Measurements from ENCODE around the gene TARDBP.

The TARDBP gene

DNA sequence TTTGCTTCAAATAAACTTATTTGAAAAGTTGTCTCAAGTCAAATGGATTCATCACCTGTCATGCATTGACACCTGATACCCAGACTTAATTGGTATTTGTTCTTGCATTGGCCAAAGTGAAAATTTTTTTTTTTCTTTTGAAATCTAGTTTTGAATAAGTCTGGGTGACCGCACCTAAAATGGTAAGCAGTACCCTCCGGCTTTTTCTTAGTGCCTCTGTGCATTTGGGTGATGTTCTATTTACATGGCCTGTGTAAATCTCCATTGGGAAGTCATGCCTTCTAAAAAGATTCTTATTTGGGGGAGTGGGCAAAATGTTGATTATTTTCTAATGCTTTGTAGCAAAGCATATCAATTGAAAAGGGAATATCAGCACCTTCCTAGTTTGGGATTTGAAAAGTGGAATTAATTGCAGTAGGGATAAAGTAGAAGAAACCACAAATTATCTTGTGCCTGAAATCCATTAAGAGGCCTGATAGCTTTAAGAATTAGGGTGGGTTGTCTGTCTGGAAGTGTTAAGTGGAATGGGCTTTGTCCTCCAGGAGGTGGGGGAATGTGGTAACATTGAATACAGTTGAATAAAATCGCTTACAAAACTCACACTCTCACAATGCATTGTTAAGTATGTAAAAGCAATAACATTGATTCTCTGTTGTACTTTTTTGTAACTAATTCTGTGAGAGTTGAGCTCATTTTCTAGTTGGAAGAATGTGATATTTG, 11.9 kb downstream of the TARDBP start:
- TF ChIP-seq, protein P1, sequence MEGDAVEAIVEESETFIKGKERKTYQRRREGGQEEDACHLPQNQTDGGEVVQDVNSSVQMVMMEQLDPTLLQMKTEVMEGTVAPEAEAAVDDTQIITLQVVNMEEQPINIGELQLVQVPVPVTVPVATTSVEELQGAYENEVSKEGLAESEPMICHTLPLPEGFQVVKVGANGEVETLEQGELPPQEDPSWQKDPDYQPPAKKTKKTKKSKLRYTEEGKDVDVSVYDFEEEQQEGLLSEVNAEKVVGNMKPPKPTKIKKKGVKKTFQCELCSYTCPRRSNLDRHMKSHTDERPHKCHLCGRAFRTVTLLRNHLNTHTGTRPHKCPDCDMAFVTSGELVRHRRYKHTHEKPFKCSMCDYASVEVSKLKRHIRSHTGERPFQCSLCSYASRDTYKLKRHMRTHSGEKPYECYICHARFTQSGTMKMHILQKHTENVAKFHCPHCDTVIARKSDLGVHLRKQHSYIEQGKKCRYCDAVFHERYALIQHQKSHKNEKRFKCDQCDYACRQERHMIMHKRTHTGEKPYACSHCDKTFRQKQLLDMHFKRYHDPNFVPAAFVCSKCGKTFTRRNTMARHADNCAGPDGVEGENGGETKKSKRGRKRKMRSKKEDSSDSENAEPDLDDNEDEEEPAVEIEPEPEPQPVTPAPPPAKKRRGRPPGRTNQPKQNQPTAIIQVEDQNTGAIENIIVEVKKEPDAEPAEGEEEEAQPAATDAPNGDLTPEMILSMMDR (IDR thresholded peaks at IDR 0.05; ENCODE audit: insufficient read depth, low read depth, low read length, missing control alignments) = no peak
- H3K4me3 ChIP-seq (ENCODE audit: low read depth, low read length) = no peak overlapping the region
- no peak for DNase-seq (ENCODE audit: low read depth)

DNA sequence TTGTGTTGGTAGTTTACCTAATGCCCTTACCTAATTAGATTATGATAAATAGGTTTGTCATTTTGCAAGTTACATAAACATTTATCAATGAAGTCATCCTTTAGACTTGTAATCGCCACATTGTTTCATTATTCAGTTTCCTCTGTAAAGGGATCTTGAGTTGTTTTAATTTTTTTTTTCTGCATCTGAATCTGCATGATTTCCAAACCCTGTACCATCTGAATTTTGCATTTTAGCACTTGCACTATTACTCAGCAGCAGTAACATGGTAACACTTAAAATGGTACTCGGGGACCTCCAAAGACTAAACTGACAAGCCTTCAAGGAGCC, 12.4 kb downstream of the TARDBP start:
- TF ChIP-seq, protein P1 (IDR thresholded peaks at IDR 0.05; ENCODE audit: insufficient read depth, low read depth, low read length, missing control alignments) = no peak
- no peak overlapping the region for H3K4me3 ChIP-seq (ENCODE audit: low read depth, low read length)
- no peak for DNase-seq (ENCODE audit: low read depth)

GRCh38 chr1:11025618-11026017, 13.2 kb downstream of the TARDBP start:
- no peak for DNase-seq (ENCODE audit: low read depth)
- TF ChIP-seq, protein P1 (IDR thresholded peaks at IDR 0.05; ENCODE audit: insufficient read depth, low read depth, low read length, missing control alignments) = no peak
- H3K4me3 ChIP-seq (ENCODE audit: low read depth, low read length) = no peak overlapping the region

GRCh38 chr1:11026052-11026451, 13.6 kb downstream of the TARDBP start:
- H3K4me3 ChIP-seq (ENCODE audit: low read depth, low read length) = no peak overlapping the region
- TF ChIP-seq, protein P1 (IDR thresholded peaks at IDR 0.05; ENCODE audit: insufficient read depth, low read depth, low read length, missing control alignments) = no peak
- DNase-seq (ENCODE audit: low read depth) = no peak

DNA sequence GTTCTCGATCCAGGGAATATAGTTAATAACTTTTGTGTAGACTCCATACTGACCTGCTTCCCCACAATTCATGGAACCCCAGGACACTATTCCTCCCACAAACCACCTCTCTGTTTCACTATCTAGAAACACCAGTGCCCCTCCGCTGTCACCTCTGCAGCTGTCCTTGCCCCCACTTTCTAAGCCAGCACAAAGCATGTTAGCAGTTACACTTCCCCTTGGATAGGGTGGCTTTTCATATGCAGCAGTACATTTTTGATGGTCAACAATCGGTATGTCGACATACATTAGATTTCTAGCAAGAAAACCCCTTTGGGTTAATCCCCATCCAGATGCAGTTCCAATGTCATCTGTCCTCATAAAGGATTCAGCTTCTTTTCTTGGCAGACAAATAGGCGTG, 14.4 kb downstream of the TARDBP start:
- DNase-seq (ENCODE audit: low read depth) = no peak
- TF ChIP-seq, protein P1 (IDR thresholded peaks at IDR 0.05; ENCODE audit: insufficient read depth, low read depth, low read length, missing control alignments) = no peak
- H3K4me3 ChIP-seq (ENCODE audit: low read depth, low read length) = no peak overlapping the region

DNA sequence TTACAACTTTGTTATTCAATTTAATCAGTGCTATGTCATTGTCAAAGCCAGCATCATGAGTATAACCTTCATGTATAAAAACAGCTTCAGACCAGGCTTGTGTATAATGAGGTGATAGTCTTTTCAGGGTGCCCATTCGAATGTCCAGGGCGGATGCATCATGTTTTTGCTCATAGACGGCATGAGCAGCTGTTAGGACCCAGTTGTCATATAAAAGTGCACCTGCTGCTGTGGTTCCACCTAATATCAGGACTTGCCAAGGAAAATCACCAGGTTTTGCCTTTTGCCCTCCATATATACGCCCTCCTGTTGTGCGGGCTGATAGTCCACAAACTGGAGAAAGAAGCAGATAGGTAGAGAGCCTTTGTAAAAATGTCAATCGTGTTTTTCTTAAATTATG, 14.9 kb downstream of the TARDBP start:
- TF ChIP-seq, protein P1 (IDR thresholded peaks at IDR 0.05; ENCODE audit: insufficient read depth, low read depth, low read length, missing control alignments) = no peak
- DNase-seq (ENCODE audit: low read depth) = no peak
- H3K4me3 ChIP-seq (ENCODE audit: low read depth, low read length) = no peak overlapping the region

GRCh38 chr1:11028018-11028417, 15.6 kb downstream of the TARDBP start:
- TF ChIP-seq, protein P1 (IDR thresholded peaks at IDR 0.05; ENCODE audit: insufficient read depth, low read depth, low read length, missing control alignments) = no peak
- H3K4me3 ChIP-seq (ENCODE audit: low read depth, low read length) = no peak overlapping the region
- DNase-seq (ENCODE audit: low read depth) = no peak
